ENCODE results near the gene MDN1.

MDN1 gene

GRCh38 chr6:89596484-89596883 lies 223.1 kb downstream of the MDN1 start:
- DNase-seq (ENCODE audit: low spot score): no peak

DNA sequence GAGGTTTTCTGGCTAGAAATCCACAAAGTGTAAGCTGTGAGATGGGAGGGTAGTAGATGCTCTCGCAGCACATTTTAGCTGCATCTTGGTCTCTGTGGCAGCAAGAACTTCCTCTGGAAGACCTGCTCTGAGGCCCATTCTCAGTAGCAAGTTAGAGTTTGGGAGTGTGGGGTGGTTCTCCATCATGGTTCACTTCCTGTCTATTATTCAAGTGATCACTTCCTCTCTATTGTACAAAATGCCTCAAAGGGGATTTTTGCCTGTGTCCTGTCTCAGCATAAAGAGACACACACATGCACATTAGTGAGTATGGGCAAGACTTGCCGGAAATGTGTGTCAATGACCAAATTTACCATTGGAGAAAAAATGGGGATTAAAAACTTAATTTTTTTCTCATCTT lies 223.5 kb downstream of the MDN1 start:
- no peak for DNase-seq (ENCODE audit: low spot score)

Data from hematopoietic multipotent progenitor cell treated with erythropoietin and hydrocortisone succinate and interleukin-3 and kit ligand, for 17 days (in vitro differentiated cells).